Progenitor cell of endocrine pancreas (in vitro differentiated cells): ENCODE measurements around the gene LOXHD1. TPM values are rescaled to one million over a fixed set of nuclear protein-coding genes. Genes with fewer than 3 reads are reported as not detected.

ENCODE experiments used
- DNase-seq: peaks from one replicate; pipeline ENCODE4 v3.0.0; 2021; ENCODE audit warnings: low spot score; ENCODE audit not compliant: unreplicated experiment
- H3K27ac Mint-ChIP-seq: 2 replicates; pipeline ENCODE4 v1.8.0; 2021; ENCODE audit warnings: mild to moderate bottlenecking, moderate library complexity, mixed read lengths
- H3K27me3 Mint-ChIP-seq: 2 replicates; pipeline ENCODE4 v1.8.0; 2021; ENCODE audit warnings: mixed read lengths
- H3K36me3 Mint-ChIP-seq: 2 replicates; pipeline ENCODE4 v1.8.0; 2022; ENCODE audit warnings: mixed read lengths; ENCODE audit not compliant: insufficient read depth
- H3K4me1 Mint-ChIP-seq: 2 replicates; pipeline ENCODE4 v1.8.0; 2021; ENCODE audit warnings: low read depth, mixed read lengths
- H3K4me3 Mint-ChIP-seq: 2 replicates; pipeline ENCODE4 v1.8.0; 2021; ENCODE audit warnings: low read depth, mild to moderate bottlenecking, moderate library complexity, mixed read lengths
- H3K9me3 Mint-ChIP-seq: 2 replicates; pipeline ENCODE4 v1.8.0; 2021; ENCODE audit warnings: low read depth, mixed read lengths
- total RNA-seq: library from RNA; stranded (reverse); gene quantifications from 2 replicates; pipeline ENCODE4 v1.2.1, GENCODE V29; 2021
- TF ChIP-seq, protein P1 (sequence below): fragments of 200-600 bp; sonication (generic); IDR thresholded peaks from one replicate; pipeline ENCODE4 v1.5.0; 2021; ENCODE audit warnings: antibody characterized with exemption, mild to moderate bottlenecking; ENCODE audit not compliant: unreplicated experiment

LOXHD1 gene
- total RNA-seq, 1 donor from 2014 or later, result 0.36 TPM

DNA sequence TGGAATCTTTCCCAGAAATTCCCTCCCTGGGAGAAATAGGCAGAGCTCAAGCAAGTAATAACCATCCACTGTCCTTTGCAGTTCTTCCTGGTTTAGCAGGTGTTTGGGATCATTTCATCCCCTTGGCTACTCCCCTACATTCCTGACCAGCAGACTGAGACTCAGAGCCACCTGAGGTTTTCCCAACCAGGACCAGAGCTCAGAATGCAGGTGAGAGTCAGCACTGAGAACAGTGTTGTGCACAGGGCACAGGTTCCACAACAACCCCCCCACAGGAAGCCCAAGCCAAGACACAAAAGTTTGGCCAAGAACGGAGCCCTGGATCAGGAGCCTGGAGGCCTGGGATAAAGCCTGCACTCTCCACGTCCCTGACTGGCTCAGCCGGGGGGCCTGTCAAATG is 21.0 kb upstream of the LOXHD1 start:
- DNase-seq, result no peak
- Mint-ChIP-seq H3K27me3 (peaks cover 13% of the 10 kb centered on the region), H3K4me3 (no peak overlapping the region), H3K36me3 (no peaks in the 10 kb centered on the region), H3K9me3 (no peaks in the 10 kb centered on the region), H3K4me1 (no peaks in the 10 kb centered on the region), H3K27ac (no peak overlapping the region)
- TF ChIP-seq, protein P1, sequence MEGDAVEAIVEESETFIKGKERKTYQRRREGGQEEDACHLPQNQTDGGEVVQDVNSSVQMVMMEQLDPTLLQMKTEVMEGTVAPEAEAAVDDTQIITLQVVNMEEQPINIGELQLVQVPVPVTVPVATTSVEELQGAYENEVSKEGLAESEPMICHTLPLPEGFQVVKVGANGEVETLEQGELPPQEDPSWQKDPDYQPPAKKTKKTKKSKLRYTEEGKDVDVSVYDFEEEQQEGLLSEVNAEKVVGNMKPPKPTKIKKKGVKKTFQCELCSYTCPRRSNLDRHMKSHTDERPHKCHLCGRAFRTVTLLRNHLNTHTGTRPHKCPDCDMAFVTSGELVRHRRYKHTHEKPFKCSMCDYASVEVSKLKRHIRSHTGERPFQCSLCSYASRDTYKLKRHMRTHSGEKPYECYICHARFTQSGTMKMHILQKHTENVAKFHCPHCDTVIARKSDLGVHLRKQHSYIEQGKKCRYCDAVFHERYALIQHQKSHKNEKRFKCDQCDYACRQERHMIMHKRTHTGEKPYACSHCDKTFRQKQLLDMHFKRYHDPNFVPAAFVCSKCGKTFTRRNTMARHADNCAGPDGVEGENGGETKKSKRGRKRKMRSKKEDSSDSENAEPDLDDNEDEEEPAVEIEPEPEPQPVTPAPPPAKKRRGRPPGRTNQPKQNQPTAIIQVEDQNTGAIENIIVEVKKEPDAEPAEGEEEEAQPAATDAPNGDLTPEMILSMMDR, result no peak

DNA sequence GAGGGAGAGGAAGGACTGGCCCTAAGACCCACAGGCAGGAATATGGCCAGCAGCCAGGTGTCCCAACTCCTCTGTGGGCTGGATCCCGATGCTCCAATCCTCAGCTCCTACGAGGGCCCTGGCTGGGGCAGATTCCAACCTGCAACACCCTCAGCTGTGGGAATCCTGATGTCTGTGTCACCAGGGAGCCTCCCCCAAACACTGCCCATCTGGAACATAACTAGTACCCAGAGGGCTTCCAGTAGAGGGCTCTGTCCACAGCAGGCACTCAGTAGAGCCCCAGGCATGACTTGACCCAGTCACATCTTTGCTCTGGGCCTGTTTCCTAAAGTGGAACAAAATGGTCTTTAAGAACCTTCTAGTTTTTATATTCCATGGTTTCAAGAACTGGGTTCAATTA is 20.6 kb upstream of the LOXHD1 start:
- Mint-ChIP-seq H3K27ac (no peak overlapping the region), H3K4me1 (no peaks in the 10 kb centered on the region)

DNA sequence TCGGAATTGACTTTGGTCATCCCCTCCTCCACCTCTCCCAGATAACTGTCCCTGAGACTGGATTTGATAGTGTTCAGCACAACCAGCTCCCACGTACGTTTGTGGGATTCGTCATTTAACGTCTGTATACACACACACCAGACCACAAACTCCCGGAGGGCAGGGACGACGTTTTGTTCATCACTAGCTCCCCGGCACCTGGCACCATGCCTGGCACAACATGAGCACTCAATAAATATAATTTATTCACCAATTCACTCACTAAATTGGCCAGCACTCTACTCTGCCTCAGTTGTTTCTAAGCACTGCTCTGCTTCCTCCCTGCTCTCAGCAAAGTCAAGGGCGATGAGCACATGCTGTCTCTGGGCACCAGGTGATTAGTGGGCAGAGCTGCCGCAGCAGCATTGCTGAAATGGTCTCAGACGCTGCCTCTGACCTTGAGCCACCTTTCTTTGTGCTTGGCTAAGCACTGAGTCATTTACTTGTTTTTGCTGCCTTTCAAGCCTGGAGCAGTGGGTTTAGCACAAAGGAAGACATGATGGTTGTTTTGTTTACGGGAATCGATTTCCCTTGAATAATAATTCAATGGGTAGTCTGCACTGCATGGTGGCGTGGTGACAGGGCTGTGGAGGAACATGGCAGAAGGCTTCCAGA is 19.3 kb upstream of the LOXHD1 start:
- Mint-ChIP-seq H3K4me3 (no peak overlapping the region), H3K27me3 (peaks cover 13% of the 10 kb centered on the region), H3K4me1 (no peaks in the 10 kb centered on the region), H3K27ac (no peak overlapping the region), H3K36me3 (no peaks in the 10 kb centered on the region), H3K9me3 (no peaks in the 10 kb centered on the region)
- DNase-seq, result no peak
- TF ChIP-seq, protein P1, result no peak

More for the DNA sequence above, 20.6 kb upstream of the LOXHD1 start:
- TF ChIP-seq, protein P1, result no peak
- Mint-ChIP-seq H3K36me3 (no peaks in the 10 kb centered on the region), H3K9me3 (no peaks in the 10 kb centered on the region), H3K4me3 (no peak overlapping the region), H3K27me3 (peaks cover 13% of the 10 kb centered on the region)
- DNase-seq, result no peak

DNA sequence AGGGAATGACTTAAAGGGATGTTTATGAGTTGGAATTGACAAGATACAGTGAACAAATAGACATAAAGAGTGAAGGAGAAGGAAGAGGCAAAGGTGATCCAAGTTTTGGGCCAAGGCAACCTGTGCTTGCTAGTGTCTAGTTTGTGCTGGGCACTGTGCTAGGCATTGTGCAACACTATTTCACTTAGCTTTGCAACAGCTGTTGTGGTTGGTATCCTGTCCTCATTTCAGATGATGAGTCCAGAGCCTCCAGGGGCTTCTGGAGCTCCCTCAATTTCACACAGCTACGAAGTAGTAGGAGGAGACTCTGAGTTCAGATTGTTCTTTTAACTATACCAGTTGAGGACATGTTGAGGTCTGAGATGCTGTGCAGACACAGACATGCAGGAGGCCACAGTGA is 18.1 kb upstream of the LOXHD1 start:
- Mint-ChIP-seq H3K27ac (peak overlapping the region; percentile 1), H3K4me3 (no peak overlapping the region)
- TF ChIP-seq, protein P1, result no peak

DNA sequence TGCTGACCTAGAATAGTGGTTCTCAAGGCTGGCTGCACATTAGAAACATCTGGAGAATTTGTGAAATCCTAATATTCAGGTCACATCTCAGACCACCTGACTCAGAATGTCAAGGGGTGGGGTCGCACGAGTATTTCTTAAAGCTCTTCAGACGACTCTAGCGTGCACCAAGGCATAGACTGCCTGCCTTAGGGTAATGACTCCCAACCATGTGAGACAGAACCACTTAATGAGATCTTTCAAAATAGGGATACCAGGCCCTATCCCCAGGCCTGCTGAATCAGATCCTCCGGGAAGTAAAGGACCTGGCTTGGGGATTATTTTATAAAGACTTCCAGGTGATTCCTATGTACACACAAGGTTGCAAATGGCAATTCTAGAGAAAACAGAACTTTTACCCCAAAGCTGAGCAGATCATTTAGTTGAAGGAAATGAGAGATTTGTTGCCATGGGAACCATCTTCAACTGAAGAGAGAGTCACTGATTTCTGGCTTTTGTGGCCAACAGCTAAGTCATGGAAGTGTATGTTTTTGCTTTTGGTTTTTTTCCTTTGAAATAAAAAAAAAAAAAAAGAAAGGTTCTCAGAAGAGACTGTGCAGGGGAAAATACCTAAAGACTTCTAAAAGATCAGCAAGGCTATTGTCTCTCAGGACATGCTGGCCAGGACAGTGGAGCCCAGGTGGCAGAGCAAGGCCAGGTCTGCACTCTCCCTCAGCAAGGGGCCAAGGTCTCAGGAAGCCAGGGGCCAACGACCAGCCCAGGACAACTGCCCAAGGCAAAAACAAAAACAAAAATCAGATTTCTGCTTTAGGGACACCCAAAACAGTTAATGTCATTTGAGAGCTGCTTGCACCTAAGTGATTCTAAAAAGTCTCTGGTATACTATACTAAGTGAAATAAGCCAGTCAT is 15.3 kb upstream of the LOXHD1 start:
- no peaks in the 10 kb centered on the region for H3K4me1 Mint-ChIP-seq
- H3K27me3 Mint-ChIP-seq, result peaks cover 18% of the 10 kb centered on the region
- H3K36me3 Mint-ChIP-seq, result no peaks in the 10 kb centered on the region
- TF ChIP-seq, protein P1, result no peak
- H3K9me3 Mint-ChIP-seq, result no peaks in the 10 kb centered on the region
- no peak for DNase-seq
- H3K4me3 Mint-ChIP-seq, result no peak overlapping the region
- H3K27ac Mint-ChIP-seq, result no peak overlapping the region

More for the DNA sequence above, 18.1 kb upstream of the LOXHD1 start:
- H3K27me3 Mint-ChIP-seq, result peaks cover 13% of the 10 kb centered on the region
- no peaks in the 10 kb centered on the region for H3K9me3 Mint-ChIP-seq
- H3K36me3 Mint-ChIP-seq, result no peaks in the 10 kb centered on the region
- no peak for DNase-seq
- no peaks in the 10 kb centered on the region for H3K4me1 Mint-ChIP-seq
